Muscle layer of colon (tissue), 2 donors: ENCODE data around the gene ARMC6.
"Not testable (repeated sequence)": the region's sequence is repeated elsewhere in the genome, so short reads cannot be mapped to it uniquely, and the experiment has no call there.

Experiments
- H3K27ac ChIP-seq: one replicate; pipeline ENCODE4 v1.7.0; 2013; ENCODE audit warnings: low read depth, mild to moderate bottlenecking, low read length, moderate library complexity
- H3K27me3 ChIP-seq, 2 donors: one replicate each; pipeline ENCODE4 v1.7.0; 2013; ENCODE audit warnings: low read length in 2 of 2, mild to moderate bottlenecking in 2 of 2; ENCODE audit not compliant: insufficient read depth in 2 of 2, control insufficient read depth in 1 of 2
- H3K36me3 ChIP-seq: one replicate; pipeline ENCODE4 v1.7.0; 2013; ENCODE audit warnings: mild to moderate bottlenecking, low read length; ENCODE audit not compliant: insufficient read depth
- H3K4me1 ChIP-seq: one replicate; pipeline ENCODE4 v1.7.0; 2013; ENCODE audit warnings: mild to moderate bottlenecking, low read length; ENCODE audit not compliant: insufficient read depth
- H3K4me3 ChIP-seq, 2 donors: one replicate each; pipeline ENCODE4 v1.7.0; 2013; ENCODE audit warnings: low read length in 2 of 2, low read depth in 1 of 2, mild to moderate bottlenecking in 1 of 2, moderate library complexity in 1 of 2
- H3K9ac ChIP-seq: one replicate; pipeline ENCODE4 v1.7.0; 2013; ENCODE audit warnings: low read length
- H3K9me3 ChIP-seq: one replicate; pipeline ENCODE4 v1.7.0; 2013; ENCODE audit warnings: mild to moderate bottlenecking, low read length
- donor health status: abdominal sarcoma.
- donor health status: Adenocarcinoma of cecum.

ARMC6 gene

GRCh38 chr19:19023376-19023775 lies 10.0 kb upstream of the ARMC6 start:
- not testable (repeated sequence) for H3K4me3 ChIP-seq, H3K9ac ChIP-seq, H3K27me3 ChIP-seq, H3K4me1 ChIP-seq, H3K9me3 ChIP-seq, H3K27ac ChIP-seq
- H3K36me3 ChIP-seq: peaks cover 64% of the 10 kb centered on the region

GRCh38 chr19:19025861-19026260 lies 7.5 kb upstream of the ARMC6 start:
- Histone ChIP-seq H3K27me3 (no peaks in the 10 kb centered on the region), H3K36me3 (peaks cover 77% of the 10 kb centered on the region), H3K4me3 (no peak overlapping the region), H3K9ac (no peak overlapping the region), H3K9me3 (no peaks in the 10 kb centered on the region), H3K4me1 (peaks cover 4% of the 10 kb centered on the region), H3K27ac (no peak overlapping the region)

- Histone ChIP-seq H3K9me3 (no peaks in the 10 kb centered on the region), H3K27me3 (no peaks in the 10 kb centered on the region), H3K36me3 (peaks cover 77% of the 10 kb centered on the region), H3K27ac (no peak overlapping the region), H3K4me3 (no peak overlapping the region), H3K4me1 (peaks cover 4% of the 10 kb centered on the region), H3K9ac (no peak overlapping the region)
Observed at GRCh38 chr19:19026299-19026971, 7.0 kb upstream of the ARMC6 start.

- no peaks in the 10 kb centered on the region for H3K27me3 ChIP-seq
- peaks cover 10% of the 10 kb centered on the region for H3K4me1 ChIP-seq
- H3K9me3 ChIP-seq: no peaks in the 10 kb centered on the region
- H3K9ac ChIP-seq: no peak overlapping the region
- H3K36me3 ChIP-seq: peaks cover 75% of the 10 kb centered on the region
- no peak overlapping the region for H3K27ac ChIP-seq
- H3K4me3 ChIP-seq: no peak overlapping the region
Observed at GRCh38 chr19:19027228-19027627, 6.2 kb upstream of the ARMC6 start.

- peaks cover 62% of the 10 kb centered on the region for H3K36me3 ChIP-seq
- H3K9ac ChIP-seq: no peak overlapping the region
- no peak overlapping the region for H3K27ac ChIP-seq
Observed at GRCh38 chr19:19028526-19028925, 4.9 kb upstream of the ARMC6 start.

GRCh38 chr19:19031891-19032290 lies 1.5 kb upstream of the ARMC6 start:
- Histone ChIP-seq H3K4me3 (peak overlapping the region in 1 of 2 donors; percentile 80), H3K27me3 (no peaks in the 10 kb centered on the region), H3K4me1 (peaks cover 22% of the 10 kb centered on the region), H3K9me3 (no peaks in the 10 kb centered on the region), H3K36me3 (peaks cover 32% of the 10 kb centered on the region), H3K27ac (no peak overlapping the region), H3K9ac (no peak overlapping the region)

More at GRCh38 chr19:19028526-19028925, 4.9 kb upstream of the ARMC6 start:
- Histone ChIP-seq H3K9me3 (no peaks in the 10 kb centered on the region), H3K27me3 (no peaks in the 10 kb centered on the region), H3K4me3 (no peak overlapping the region), H3K4me1 (peaks cover 17% of the 10 kb centered on the region)

GRCh38 chr19:19032420-19033175 lies 805 bp upstream of the ARMC6 start:
- H3K27ac ChIP-seq: peak overlapping the region; percentile 82
- H3K4me1 ChIP-seq: peaks cover 22% of the 10 kb centered on the region
- H3K9ac ChIP-seq: peak overlapping the region; percentile 74

GRCh38 chr19:19033176-19033425 lies 302 bp upstream of the ARMC6 start:
- Histone ChIP-seq H3K27me3 (no peaks in the 10 kb centered on the region), H3K36me3 (peaks cover 22% of the 10 kb centered on the region), H3K4me1 (peaks cover 22% of the 10 kb centered on the region), H3K27ac (peak overlapping the region; percentile 82), H3K4me3 (peak overlapping the region; percentile 80 to 84), H3K9ac (peak overlapping the region; percentile 74), H3K9me3 (no peaks in the 10 kb centered on the region)

More at GRCh38 chr19:19032420-19033175, 805 bp upstream of the ARMC6 start:
- no peaks in the 10 kb centered on the region for H3K27me3 ChIP-seq
- peak overlapping the region; percentile 80 to 84 for H3K4me3 ChIP-seq
- H3K36me3 ChIP-seq: peaks cover 27% of the 10 kb centered on the region
- H3K9me3 ChIP-seq: no peaks in the 10 kb centered on the region

GRCh38 chr19:19034204-19034624 lies 811 bp downstream of the ARMC6 start:
- peak overlapping the region; percentile 30 for H3K9ac ChIP-seq
- peaks cover 22% of the 10 kb centered on the region for H3K4me1 ChIP-seq
- H3K36me3 ChIP-seq: peaks cover 13% of the 10 kb centered on the region
- peak overlapping the region; percentile 82 for H3K27ac ChIP-seq
- peak overlapping the region; percentile 80 to 84 for H3K4me3 ChIP-seq
- no peaks in the 10 kb centered on the region for H3K27me3 ChIP-seq
- H3K9me3 ChIP-seq: no peaks in the 10 kb centered on the region

GRCh38 chr19:19039901-19040300 lies 6.5 kb downstream of the ARMC6 start:
- no peaks in the 10 kb centered on the region for H3K27me3 ChIP-seq

GRCh38 chr19:19040417-19040816 lies 7.0 kb downstream of the ARMC6 start:
- peaks cover 9% of the 10 kb centered on the region for H3K4me1 ChIP-seq
- H3K9ac ChIP-seq: no peak overlapping the region
- no peaks in the 10 kb centered on the region for H3K27me3 ChIP-seq
- no peak overlapping the region for H3K27ac ChIP-seq
- H3K4me3 ChIP-seq: no peak overlapping the region
- H3K9me3 ChIP-seq: no peaks in the 10 kb centered on the region
- H3K36me3 ChIP-seq: peaks cover 11% of the 10 kb centered on the region

More at GRCh38 chr19:19039901-19040300, 6.5 kb downstream of the ARMC6 start:
- Histone ChIP-seq H3K9ac (no peak overlapping the region), H3K4me3 (no peak overlapping the region), H3K9me3 (no peaks in the 10 kb centered on the region), H3K36me3 (peaks cover 11% of the 10 kb centered on the region), H3K4me1 (peaks cover 9% of the 10 kb centered on the region), H3K27ac (no peak overlapping the region)
